ENCODE measurements around the gene SNAP23.

- TF ChIP-seq CTCF (IDR thresholded peaks at IDR 0.05; ENCODE audit: poor library complexity, severe bottlenecking) (no peak), POLR2AphosphoS5 (IDR thresholded peaks at IDR 0.05) (no peak), MXI1 (conservative IDR thresholded peaks at IDR 0.05; ENCODE audit: poor library complexity, severe bottlenecking) (no peak)
These were observed 54.4 kb downstream of the SNAP23 start for GRCh38 chr15:42549741-42550392.
